GM23338 (cell line): ENCODE results near the gene ASB3. TPM values are rescaled to one million over a fixed set of nuclear protein-coding genes. Genes with fewer than 3 reads are reported as not detected.

ENCODE experiments used
- ATAC-seq: fragments of 200-7000 bp; cut with Tn5 transposase; 3 replicates; pipeline ENCODE4 v1.9.1; 2020
- DNase-seq: peaks from one replicate; pipeline ENCODE4 v3.0.0-alpha.2; 2015; ENCODE audit warnings: low spot score
- H2AFZ ChIP-seq: fragments of 200-600 bp; sonication (generic); 2 replicates; pipeline ENCODE4 v1.8.0; 2016; ENCODE audit warnings: antibody characterized with exemption, mild to moderate bottlenecking, moderate library complexity
- H3F3A ChIP-seq: fragments of 200-600 bp; sonication (generic); replicated peaks from 2 replicates; pipeline ENCODE4 v1.8.0; 2017; ENCODE audit warnings: antibody characterized with exemption, mixed run types, low read depth
- H3K27ac ChIP-seq: fragments of 200-600 bp; sonication (generic); 2 replicates; pipeline ENCODE4 v1.6.1; 2016; ENCODE audit warnings: low read depth
- H3K27me3 ChIP-seq: fragments of 200-600 bp; sonication (generic); 2 replicates; pipeline ENCODE4 v1.8.0; 2016; ENCODE audit warnings: mild to moderate bottlenecking, mixed run types, moderate library complexity; ENCODE audit not compliant: insufficient read depth
- H3K36me3 ChIP-seq: fragments of 200-600 bp; sonication (generic); 2 replicates; pipeline ENCODE4 v1.8.0; 2016; ENCODE audit warnings: mild to moderate bottlenecking; ENCODE audit not compliant: insufficient read depth
- H3K4me1 ChIP-seq: fragments of 200-600 bp; sonication (generic); 2 replicates; pipeline ENCODE4 v1.8.0; 2016; ENCODE audit warnings: mild to moderate bottlenecking, moderate library complexity; ENCODE audit not compliant: insufficient read depth
- H3K4me2 ChIP-seq: fragments of 200-600 bp; sonication (generic); 2 replicates; pipeline ENCODE4 v1.7.1; 2017; ENCODE audit warnings: mixed run types
- H3K4me3 ChIP-seq: fragments of 200-600 bp; sonication (generic); 2 replicates; pipeline ENCODE4 v1.6.1; 2016; ENCODE audit warnings: mixed run types
- H3K79me2 ChIP-seq: fragments of 200-600 bp; sonication (generic); replicated peaks from 2 replicates; pipeline ENCODE4 v1.8.0; 2017; ENCODE audit warnings: mild to moderate bottlenecking; ENCODE audit not compliant: insufficient read depth
- H3K9me2 ChIP-seq: fragments of 200-600 bp; sonication (generic); 2 replicates; pipeline ENCODE4 v1.8.0; 2017; ENCODE audit not compliant: insufficient read depth
- H4K20me1 ChIP-seq: fragments of 200-600 bp; sonication (generic); replicated peaks from 2 replicates; pipeline ENCODE4 v1.8.0; 2017; ENCODE audit warnings: mild to moderate bottlenecking; ENCODE audit not compliant: insufficient read depth
- H3K27ac Mint-ChIP-seq: 2 replicates; pipeline ENCODE4 v1.8.0; 2020; ENCODE audit warnings: inconsistent platforms, mild to moderate bottlenecking, moderate library complexity, mixed read lengths
- H3K27me3 Mint-ChIP-seq: 3 replicates; pipeline ENCODE4 v1.8.0; 2022; ENCODE audit warnings: low read depth, mild to moderate bottlenecking, moderate library complexity, mixed read lengths, inconsistent platforms; ENCODE audit not compliant: insufficient read depth, poor library complexity
- H3K36me3 Mint-ChIP-seq: 3 replicates; pipeline ENCODE4 v1.8.0; 2021; ENCODE audit warnings: low read depth, mild to moderate bottlenecking, inconsistent platforms, moderate library complexity, mixed read lengths
- H3K4me1 Mint-ChIP-seq: 3 replicates; pipeline ENCODE4 v1.8.0; 2020; ENCODE audit warnings: mild to moderate bottlenecking, inconsistent platforms, mixed read lengths
- H3K4me3 Mint-ChIP-seq: 3 replicates; pipeline ENCODE4 v1.8.0; 2021; ENCODE audit warnings: moderate library complexity, mild to moderate bottlenecking, inconsistent platforms, mixed read lengths
- H3K9me3 Mint-ChIP-seq: 3 replicates; pipeline ENCODE4 v1.8.0; 2020; ENCODE audit warnings: moderate library complexity, mild to moderate bottlenecking, inconsistent platforms, mixed read lengths
- CREB1 ChIP-seq: fragments of 250-450 bp; sonication (Bioruptor Pico); IDR thresholded peaks from 2 replicates; pipeline ENCODE4 v1.5.0; 2020; ENCODE audit warnings: low read depth, mild to moderate bottlenecking, moderate library complexity
- ETS1 ChIP-seq: IDR thresholded peaks from 2 replicates; pipeline ENCODE4 v1.6.1; 2016; ENCODE audit warnings: antibody characterized with exemption
- EZH2 ChIP-seq: fragments of 200-600 bp; sonication (generic); IDR thresholded peaks from one replicate; pipeline ENCODE4 v1.8.0; 2017; ENCODE audit warnings: antibody characterized with exemption, mild to moderate bottlenecking, low read depth; ENCODE audit not compliant: unreplicated experiment
- JUNB ChIP-seq: IDR thresholded peaks from one replicate; pipeline ENCODE4 v1.6.1; 2016; ENCODE audit warnings: antibody characterized with exemption; ENCODE audit not compliant: unreplicated experiment
- ZNF114 ChIP-seq: fragments of 250-450 bp; sonication (Bioruptor Pico); IDR thresholded peaks from 2 replicates; pipeline ENCODE4 v1.5.0; 2020; ENCODE audit warnings: mild to moderate bottlenecking, moderate library complexity
- ZNF462 ChIP-seq: fragments of 250-450 bp; sonication (Bioruptor Pico); IDR thresholded peaks from 2 replicates; pipeline ENCODE4 v1.5.0; 2020; ENCODE audit warnings: mild to moderate bottlenecking, moderate library complexity
- polyA plus RNA-seq: library from polyadenylated mRNA; unstranded; fragments of >200 nt; fragmentation: Nextera tagmentation; extraction: Ambion mirVana; gene quantifications from 2 replicates; pipeline ENCODE4 v1.2.1, GENCODE V29; 2016
- total RNA-seq: library from RNA; depleted of rRNA; stranded (reverse); fragments of >200 nt; shearing (Covaris generic); gene quantifications from 2 replicates; pipeline ENCODE4 v1.2.3, GENCODE V29; 2014

The ASB3 gene
- total and polyA plus RNA-seq, 2 experiments from 2014 or later: 22.4 to 30.5 TPM

- TF ChIP-seq ZNF462 (CRISPR knock-in tag) (no peak), ETS1 (no peak), EZH2 (no peak), JUNB (no peak)
Measured at GRCh38 chr2:53821810-53822209, 35.1 kb upstream of the ASB3 start (continued).

GRCh38 chr2:53820711-53821110 lies 34.0 kb upstream of the ASB3 start:
- Mint-ChIP-seq H3K27me3 (no peaks in the 10 kb centered on the region), H3K36me3 (peaks cover 1% of the 10 kb centered on the region; the same call in 2 of the 3 replicates), H3K4me3 (no peak overlapping the region), H3K4me1 (peaks cover 4% of the 10 kb centered on the region; the same call in 2 of the 3 replicates), H3K9me3 (no peaks in the 10 kb centered on the region), H3K27ac (no peak overlapping the region)
- H3K4me1 ChIP-seq: no peaks in the 10 kb centered on the region
- no peaks in the 10 kb centered on the region for H3K27me3 ChIP-seq
- H3F3A ChIP-seq: no peaks in the 10 kb centered on the region
- no peak overlapping the region for H2AFZ ChIP-seq
- H3K4me2 ChIP-seq: no peak overlapping the region
- no peaks in the 10 kb centered on the region for H4K20me1 ChIP-seq
- no peaks in the 10 kb centered on the region for H3K79me2 ChIP-seq
- no peak overlapping the region for H3K27ac ChIP-seq
- ATAC-seq: no peak
- no peaks in the 10 kb centered on the region for H3K9me2 ChIP-seq
- no peaks in the 10 kb centered on the region for H3K36me3 ChIP-seq
- no peak overlapping the region for H3K4me3 ChIP-seq
- no peak for DNase-seq
- no peak for TF ChIP-seq CREB1 (CRISPR knock-in tag)
- no peak for TF ChIP-seq EZH2
- no peak for TF ChIP-seq ZNF462 (CRISPR knock-in tag)
- no peak for TF ChIP-seq ZNF114 (CRISPR knock-in tag)
